H1 (cell line): ENCODE results near the gene APLP2. TPM values are rescaled to one million over a fixed set of nuclear protein-coding genes. Genes with fewer than 3 reads are reported as not detected.

Source experiments
- CTCF ChIA-PET: fragments of 300-600 bp; sonication (Branson Sonifier 250); formaldehyde crosslinking; loops from one replicate; lab custom pipeline; 2021; ENCODE audit not compliant: partially characterized antibody; lab: Charles Lee
- POLR2A ChIA-PET: fragments of 300-600 bp; sonication (Branson Sonifier 250); formaldehyde crosslinking; loops from one replicate; lab custom pipeline; 2021; ENCODE audit warnings: inconsistent platforms; ENCODE audit not compliant: partially characterized antibody; lab: Charles Lee
- DNase-seq, 2 experiments: peaks; one replicate each; pipeline versions ENCODE4 v3.0.0 to v3.0.0-alpha.2; 2010 to 2022; ENCODE audit warnings: low spot score in 2 of 2, low read depth in 1 of 2, mixed read lengths in 1 of 2
- FAIRE-seq: peaks from 2 replicates; lab custom pipeline; 2011; peaks lifted over from hg19 to GRCh38; lab: Jason Lieb, UNC
- H2AFZ ChIP-seq: 2 replicates; pipeline ENCODE4 v1.8.1; 2012; ENCODE audit warnings: low read length, inconsistent platforms
- H2AK5ac ChIP-seq: 2 replicates; pipeline ENCODE4 v1.6.1; 2013; ENCODE audit warnings: low read depth, low read length
- H2BK120ac ChIP-seq: replicated peaks from 2 replicates; pipeline ENCODE3; 2013; ENCODE audit warnings: low read depth, low read length, inconsistent platforms
- H2BK12ac ChIP-seq: 2 replicates; pipeline ENCODE4 v1.6.1; 2013; ENCODE audit warnings: low read depth, low read length
- H2BK15ac ChIP-seq: 2 replicates; pipeline ENCODE4 v1.6.1; 2013; ENCODE audit warnings: low read length
- H2BK20ac ChIP-seq: 2 replicates; pipeline ENCODE4 v1.6.1; 2013; ENCODE audit warnings: low read length
- H2BK5ac ChIP-seq: 2 replicates; pipeline ENCODE4 v1.6.1; 2013; ENCODE audit warnings: low read depth, low read length
- H3K14ac ChIP-seq: 2 replicates; pipeline ENCODE4 v1.6.1; 2013; ENCODE audit warnings: inconsistent platforms; ENCODE audit not compliant: insufficient read length
- H3K18ac ChIP-seq: 2 replicates; pipeline ENCODE4 v1.6.1; 2013; ENCODE audit warnings: low read length; ENCODE audit errors: extremely low read depth
- H3K23ac ChIP-seq: 2 replicates; pipeline ENCODE4 v1.6.1; 2013; ENCODE audit warnings: inconsistent platforms; ENCODE audit not compliant: insufficient read length
- H3K23me2 ChIP-seq: 2 replicates; pipeline ENCODE4 v1.6.1; 2013; ENCODE audit warnings: low read depth, low read length
- H3K27ac ChIP-seq: 2 replicates; pipeline ENCODE4 v1.6.1; 2011; ENCODE audit warnings: low read depth, low read length, inconsistent platforms
- H3K27me3 ChIP-seq, 4 experiments: replicated peaks in 1 of 4; 1 replicate in 1 of 4; 2 replicates in 3 of 4; pipeline versions ENCODE4 v1.6.1 to v1.8.1; 2011 to 2013; ENCODE audit warnings: low read length in 3 of 4, mild to moderate bottlenecking in 3 of 4, inconsistent platforms in 2 of 4, mixed read lengths in 2 of 4, moderate library complexity in 1 of 4; ENCODE audit not compliant: control insufficient read depth in 3 of 4, insufficient read depth in 3 of 4; ENCODE audit errors: extremely low read depth in 1 of 4
- H3K36me3 ChIP-seq, 4 experiments: 2 replicates each; pipeline versions ENCODE4 v1.6.1 to v1.8.1; 2011 to 2013; ENCODE audit warnings: mild to moderate bottlenecking in 4 of 4, low read length in 3 of 4, moderate library complexity in 2 of 4, control low read depth in 1 of 4, inconsistent platforms in 1 of 4; ENCODE audit not compliant: insufficient read depth in 4 of 4, control insufficient read depth in 2 of 4
- H3K4ac ChIP-seq: replicated peaks from 2 replicates; pipeline ENCODE3; 2013; ENCODE audit warnings: low read length, low read depth, mixed read lengths, inconsistent platforms; ENCODE audit not compliant: insufficient read length
- H3K4me1 ChIP-seq, 4 experiments: replicated peaks in 1 of 4; 1 replicate in 1 of 4; 2 replicates in 3 of 4; pipeline versions ENCODE4 v1.6.1 to v1.8.1; 2011 to 2013; ENCODE audit warnings: low read length in 3 of 4, inconsistent platforms in 2 of 4, mixed read lengths in 1 of 4; ENCODE audit not compliant: insufficient read depth in 4 of 4, control insufficient read depth in 3 of 4
- H3K4me2 ChIP-seq, 2 experiments: 2 replicates each; pipeline versions ENCODE4 v1.6.1 to v1.8.1; 2011 to 2013; ENCODE audit warnings: low read depth in 2 of 2, low read length in 2 of 2, control low read depth in 1 of 2, inconsistent platforms in 1 of 2, mild to moderate bottlenecking in 1 of 2; ENCODE audit not compliant: insufficient read depth in 1 of 2
- H3K4me3 ChIP-seq, 4 experiments: fragments of 200-600, 300-600 bp in 1 of 4; sonication (generic), shearing (Covaris generic), sonication (Bioruptor Twin) in 1 of 4; 2 replicates each; pipeline versions ENCODE4 v1.5.1 to v1.8.1; 2011 to 2016; ENCODE audit warnings: low read length in 4 of 4, low read depth in 3 of 4, control low read depth in 2 of 4, inconsistent platforms in 2 of 4, mild to moderate bottlenecking in 2 of 4, mixed read lengths in 1 of 4, moderate library complexity in 1 of 4; ENCODE audit not compliant: insufficient read depth in 2 of 4; ENCODE audit errors: extremely low read depth in 1 of 4
- H3K56ac ChIP-seq: replicated peaks from 2 replicates; pipeline ENCODE3; 2013; ENCODE audit warnings: low read depth, mild to moderate bottlenecking, mixed read lengths, low read length, inconsistent platforms; ENCODE audit not compliant: insufficient read length
- H3K79me1 ChIP-seq: 2 replicates; pipeline ENCODE4 v1.6.1; 2013; ENCODE audit warnings: low read depth, low read length, control low read depth
- H3K79me2 ChIP-seq, 2 experiments: 2 replicates each; pipeline versions ENCODE4 v1.6.1 to v1.8.1; 2012 to 2013; ENCODE audit warnings: low read length in 2 of 2, mild to moderate bottlenecking in 2 of 2, inconsistent platforms in 1 of 2; ENCODE audit not compliant: insufficient read depth in 2 of 2, control insufficient read depth in 1 of 2
- H3K9ac ChIP-seq, 4 experiments: replicated peaks in 1 of 4; 1 replicate in 1 of 4; 2 replicates in 3 of 4; pipeline versions ENCODE4 v1.6.1 to v1.8.1; 2011 to 2013; ENCODE audit warnings: low read depth in 3 of 4, low read length in 3 of 4, control low read depth in 2 of 4, mild to moderate bottlenecking in 2 of 4, moderate library complexity in 2 of 4, inconsistent platforms in 1 of 4; ENCODE audit errors: extremely low read depth in 1 of 4
- H3K9me3 ChIP-seq, 2 experiments: 2 replicates each; pipeline versions ENCODE4 v1.6.1 to v1.8.1; 2012 to 2013; ENCODE audit warnings: mild to moderate bottlenecking in 2 of 2, moderate library complexity in 2 of 2, control low read depth in 1 of 2, inconsistent platforms in 1 of 2, low read depth in 1 of 2, low read length in 1 of 2, mixed read lengths in 1 of 2; ENCODE audit not compliant: insufficient read depth in 2 of 2
- H4K20me1 ChIP-seq, 2 experiments: replicated peaks in 1 of 2; 2 replicates each; pipeline versions ENCODE3 to v1.8.1; 2011 to 2013; ENCODE audit warnings: inconsistent platforms in 2 of 2, low read length in 2 of 2, mild to moderate bottlenecking in 1 of 2; ENCODE audit not compliant: insufficient read depth in 2 of 2, control insufficient read depth in 1 of 2
- H4K5ac ChIP-seq: 2 replicates; pipeline ENCODE4 v1.6.1; 2013; ENCODE audit warnings: low read length, low read depth, mixed read lengths, inconsistent platforms; ENCODE audit not compliant: insufficient read length
- H4K8ac ChIP-seq: 2 replicates; pipeline ENCODE4 v1.8.0; 2013; ENCODE audit warnings: mild to moderate bottlenecking, moderate library complexity, low read length, inconsistent platforms; ENCODE audit not compliant: insufficient read depth; ENCODE audit errors: extremely low read depth
- H4K91ac ChIP-seq: replicated peaks from 2 replicates; pipeline ENCODE3; 2013; ENCODE audit warnings: low read length, mixed read lengths, inconsistent platforms; ENCODE audit not compliant: insufficient read length
- CHD2 ChIP-seq: IDR thresholded peaks from 2 replicates; pipeline ENCODE4 v1.6.1; 2012; ENCODE audit warnings: low read length, improper control_type of control experiment
- EGR1 ChIP-seq: IDR thresholded peaks from 2 replicates; pipeline ENCODE4 v1.6.1; 2011; ENCODE audit warnings: low read depth, low read length, borderline replicate concordance
- NRF1 ChIP-seq: IDR thresholded peaks from 2 replicates; pipeline ENCODE4 v1.6.1; 2011; ENCODE audit warnings: mild to moderate bottlenecking, low read depth, low read length, improper control_type of control experiment
- WGBS, 2 experiments: shearing (Covaris generic) in 1 of 2; methylation state at CpG; one replicate each; pipeline versions ENCODE4 v1.1.6 to v1.1.7; 2013 to 2015; ENCODE audit warnings: low lambda C conversion rate in 2 of 2, mixed read lengths in 2 of 2, inconsistent platforms in 1 of 2, low coverage in 1 of 2, missing lambda C conversion rate in 1 of 2; ENCODE audit not compliant: insufficient replicate concordance in 2 of 2, insufficient coverage in 1 of 2, insufficient read length in 1 of 2; ENCODE audit errors: extremely low coverage in 1 of 2, missing lambda C conversion rate in 1 of 2; 5-methylcytosine and 5-hydroxymethylcytosine counted together
- polyA plus RNA-seq, 7 experiments: library from polyadenylated mRNA; depleted of rRNA in 3 of 7; stranded (reverse) in 5 of 7; unstranded in 2 of 7; fragments of >200 nt in 5 of 7; fragments of 200-250 nt in 2 of 7; gene quantifications; 1 replicate in 5 of 7; 2 replicates in 1 of 7; 4 replicates in 1 of 7; pipeline versions ENCODE4 v1.2.1 to v1.2.3, GENCODE V29; 2011 to 2013; ENCODE audit warnings: missing spikeins in 2 of 7, mixed read lengths in 2 of 7
- total RNA-seq: library from RNA; stranded (reverse); fragmentation: NEBNext Ultra II Directional; extraction: Animal tissue kit (Norgen Biotek cat#: 25700); gene quantifications from 2 replicates; pipeline ENCODE4 v1.2.1, GENCODE V29; 2021

The APLP2 gene
- total and polyA plus RNA-seq, 2 of the 8 experiments (the other 6 are each of a cell fraction or from before 2014, with no cell fraction given): 222 to 315 TPM

DNA sequence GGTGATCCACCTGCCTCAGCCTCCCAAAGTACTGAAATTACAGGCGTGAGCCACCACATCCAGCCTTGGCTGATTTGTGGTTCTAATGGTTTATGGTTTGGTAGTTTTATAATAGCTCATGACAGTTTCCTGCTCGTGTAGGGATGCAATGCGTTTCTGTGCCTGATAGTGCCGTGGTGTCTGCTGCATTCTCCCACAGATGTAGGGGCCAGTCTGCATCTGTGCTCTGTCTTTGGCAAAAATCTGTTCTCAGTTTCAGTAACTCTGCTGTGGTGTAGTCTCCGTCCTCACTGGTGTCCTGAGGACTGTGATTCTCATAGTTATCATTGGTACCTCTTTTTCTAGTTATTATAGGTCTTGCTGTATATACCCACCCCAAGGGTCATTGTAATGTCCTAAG is 106.2 kb downstream of the APLP2 start:
- Histone ChIP-seq H4K20me1 (peaks cover 0 to 4% of the 10 kb centered on the region in 2 experiments), H4K5ac (no peak overlapping the region), H3K36me3 (no peaks in the 10 kb centered on the region), H3K27ac (no peak overlapping the region), H3K4me2 (no peak overlapping the region), H2BK5ac (no peak overlapping the region), H4K8ac (no peak overlapping the region), H3K9ac (no peak overlapping the region), H3K79me2 (no peaks in the 10 kb centered on the region), H2AFZ (no peak overlapping the region), H3K56ac (no peak overlapping the region), H3K9me3 (no peaks in the 10 kb centered on the region; a peak in 1 of 4 replicates), H3K23ac (no peak overlapping the region), H3K18ac (no peak overlapping the region), H2BK15ac (no peak overlapping the region), H3K4me3 (no peak overlapping the region), H3K27me3 (peaks cover 2 to 12% (median 10%) of the 10 kb centered on the region in 4 experiments), H3K23me2 (no peaks in the 10 kb centered on the region), H2BK20ac (no peak overlapping the region), H3K4ac (no peak overlapping the region), H4K91ac (no peak overlapping the region), H3K4me1 (no peaks in the 10 kb centered on the region; a peak in 1 of 7 replicates), H3K14ac (no peak overlapping the region), H3K79me1 (peaks cover 2% of the 10 kb centered on the region; the same call in 1 of the 2 replicates), H2BK12ac (no peak overlapping the region), H2BK120ac (no peak overlapping the region), H2AK5ac (no peak overlapping the region)
- no peak for DNase-seq
- ChIA-PET POLR2A (no interaction called here), CTCF (no interaction called here)
- TF ChIP-seq CHD2 (no peak), NRF1 (no peak), EGR1 (no peak)
- 88% methylated on average over 5 of the region's 5 CpGs; no CpG with 5 or more reads in 1 of the 2 experiments for WGBS, 2 experiments
- no peak for FAIRE-seq
